GM12878 (cell line): ENCODE data around the gene SERPING1. TPM values are rescaled to one million over a fixed set of nuclear protein-coding genes. Genes with fewer than 3 reads are reported as not detected.
A peak's percentile ranks its signal among the peaks of the same experiment; 100 is the strongest.

Experiments used
- ATAC-seq: fragments of 200-7000 bp; cut with Tn5 transposase; 3 replicates; pipeline ENCODE4 v1.9.1; 2020; ENCODE audit warnings: mild to moderate bottlenecking, moderate library complexity
- BruUV-seq: library from RNA; stranded (reverse); fragments of 400-500 nt; replicated peaks from 2 replicates; lab custom pipeline; 2021; lab: Mats Ljungman, UMichigan
- CTCF ChIA-PET: fragments of 300-600 bp; sonication (Branson Sonifier 250); formaldehyde crosslinking; extraction: SDS; loops from one replicate; lab custom pipeline; 2021; ENCODE audit warnings: inconsistent platforms; lab: Yijun Ruan, JAX
- POLR2A ChIA-PET: fragments of 350-600 bp; formaldehyde crosslinking; extraction: SDS; loops from one replicate; lab custom pipeline; 2021; ENCODE audit warnings: inconsistent platforms; lab: Charles Lee
- RAD21 ChIA-PET: fragments of 300-600 bp; sonication (Branson Sonifier 250); formaldehyde crosslinking; loops from one replicate; lab custom pipeline; 2023; ENCODE audit warnings: antibody characterized with exemption; ENCODE audit not compliant: unreplicated experiment; lab: Charles Lee
- SMC1A ChIA-PET: fragments of 300-600 bp; sonication (Branson Sonifier 250); formaldehyde crosslinking; loops from one replicate; lab custom pipeline; 2023; ENCODE audit not compliant: unreplicated experiment, uncharacterized antibody; lab: Charles Lee
- DNase-seq: peaks from one replicate; pipeline ENCODE4 v3.0.0-alpha.2; 2011; ENCODE audit warnings: low read depth, low spot score
- FAIRE-seq: peaks from 3 replicates; lab custom pipeline; 2011; peaks lifted over from hg19 to GRCh38; lab: Jason Lieb, UNC
- H2AFZ ChIP-seq: 2 replicates; pipeline ENCODE4 v1.6.0; 2011; ENCODE audit warnings: low read depth, low read length, control low read depth; ENCODE audit not compliant: control insufficient read depth
- H3K27ac ChIP-seq: 2 replicates; pipeline ENCODE4 v1.5.1; 2011; ENCODE audit warnings: control low read depth; ENCODE audit not compliant: control insufficient read depth, insufficient read depth
- H3K27me3 ChIP-seq, 2 experiments: replicated peaks in 1 of 2; 2 replicates each; pipeline versions ENCODE4 v1.6.0 to v1.6.1; 2011; ENCODE audit warnings: low read length in 1 of 2; ENCODE audit not compliant: control insufficient read depth in 2 of 2, insufficient read depth in 2 of 2
- H3K36me3 ChIP-seq, 2 experiments: 2 replicates each; pipeline ENCODE4 v1.5.1; 2011; ENCODE audit warnings: low read length in 1 of 2; ENCODE audit not compliant: control insufficient read depth in 2 of 2, insufficient read depth in 2 of 2
- H3K4me1 ChIP-seq: 2 replicates; pipeline ENCODE4 v1.6.1; 2011; ENCODE audit warnings: mild to moderate bottlenecking, low read length, moderate library complexity, mixed read lengths; ENCODE audit not compliant: control insufficient read depth, insufficient read depth
- H3K4me2 ChIP-seq: 2 replicates; pipeline ENCODE4 v1.6.0; 2011; ENCODE audit warnings: control low read depth; ENCODE audit not compliant: control insufficient read depth, insufficient read depth
- H3K4me3 ChIP-seq: fragments of 200-600 bp; sonication (generic); 2 replicates; pipeline ENCODE4 v1.5.1; 2016
- H3K79me2 ChIP-seq: 2 replicates; pipeline ENCODE4 v1.6.0; 2011; ENCODE audit warnings: low read length; ENCODE audit not compliant: control insufficient read depth, insufficient read depth
- H3K9ac ChIP-seq: 2 replicates; pipeline ENCODE4 v1.8.0; 2011; ENCODE audit warnings: low read length, control low read depth, mixed read lengths; ENCODE audit not compliant: control insufficient read depth, insufficient read depth
- H3K9me3 ChIP-seq: replicated peaks from 3 replicates; pipeline ENCODE4 v1.5.1; 2011; ENCODE audit warnings: mild to moderate bottlenecking, low read length; ENCODE audit not compliant: control insufficient read depth, insufficient read depth
- H4K20me1 ChIP-seq: 2 replicates; pipeline ENCODE4 v1.6.0; 2011; ENCODE audit not compliant: control insufficient read depth, insufficient read depth
- CREB1 ChIP-seq: IDR thresholded peaks from 2 replicates; pipeline ENCODE4 v1.6.1; 2012; ENCODE audit warnings: low read depth, mild to moderate bottlenecking, inconsistent platforms
- CREM ChIP-seq: IDR thresholded peaks from 2 replicates; pipeline ENCODE4 v1.6.1; 2014; ENCODE audit warnings: antibody characterized with exemption, low read depth
- EGR1 ChIP-seq, 2 experiments: IDR thresholded peaks; 1 replicate in 1 of 2; 2 replicates in 1 of 2; pipeline ENCODE4 v1.6.1; 2011 to 2012; ENCODE audit warnings: low read depth in 2 of 2, low read length in 2 of 2, borderline replicate concordance in 1 of 2, mild to moderate bottlenecking in 1 of 2, moderate library complexity in 1 of 2
- ESRRA ChIP-seq: IDR thresholded peaks from 2 replicates; pipeline ENCODE4 v1.6.1; 2012; ENCODE audit warnings: mild to moderate bottlenecking, low read length, improper control_type of control experiment
- ETV6 ChIP-seq, 2 experiments: fragments of 450-650 bp in 1 of 2; IDR thresholded peaks in 1 of 2; conservative IDR thresholded peaks in 1 of 2; 2 replicates each; pipeline ENCODE4 v1.6.1; 2014; ENCODE audit warnings: antibody characterized with exemption in 1 of 2, borderline replicate concordance in 1 of 2, low read depth in 1 of 2, mild to moderate bottlenecking in 1 of 2, moderate library complexity in 1 of 2
- KDM1A ChIP-seq: fragments of 200-600 bp; sonication (generic); IDR thresholded peaks from 2 replicates; pipeline ENCODE4 v1.6.1; 2016; ENCODE audit warnings: borderline replicate concordance
- PML ChIP-seq: IDR thresholded peaks from 2 replicates; pipeline ENCODE4 v1.6.1; 2012; ENCODE audit warnings: low read length, inconsistent platforms
- RAD21 ChIP-seq: IDR thresholded peaks from 2 replicates; pipeline ENCODE4 v1.6.1; 2011; ENCODE audit warnings: mild to moderate bottlenecking, low read depth, low read length, moderate library complexity; ENCODE audit not compliant: insufficient read depth
- RFX5 ChIP-seq: IDR thresholded peaks from 2 replicates; pipeline ENCODE4 v1.6.1; 2011; ENCODE audit warnings: low read depth, low read length, improper control_type of control experiment
- SMARCA5 ChIP-seq: fragments of 450-650 bp; IDR thresholded peaks from 2 replicates; pipeline ENCODE4 v1.6.1; 2017; ENCODE audit warnings: mild to moderate bottlenecking
- SMC3 ChIP-seq: IDR thresholded peaks from 2 replicates; pipeline ENCODE4 v1.6.1; 2011; ENCODE audit warnings: low read length, improper control_type of control experiment, borderline replicate concordance
- SUZ12 ChIP-seq: fragments of 200-600 bp; sonication (generic); IDR thresholded peaks from one replicate; pipeline ENCODE4 v1.6.1; 2018; ENCODE audit warnings: antibody characterized with exemption, mild to moderate bottlenecking; ENCODE audit not compliant: unreplicated experiment
- ZZZ3 ChIP-seq: IDR thresholded peaks from 2 replicates; pipeline ENCODE4 v1.6.1; 2011; ENCODE audit warnings: low read depth; ENCODE audit not compliant: control insufficient read depth, insufficient read length
- WGBS: methylation state at CpG from one replicate; pipeline ENCODE4 v1.1.6; 2016; ENCODE audit warnings: low lambda C conversion rate; ENCODE audit not compliant: insufficient replicate concordance, insufficient coverage; ENCODE audit errors: missing lambda C conversion rate; 5-methylcytosine and 5-hydroxymethylcytosine counted together
- in situ Hi-C: fragments of 300-500 bp; cut with MboI; formaldehyde crosslinking; loops from 9 replicates; pipeline ENCODE4 v1.14.3; 2018; ENCODE audit warnings: mixed read lengths
- intact Hi-C: fragments of 100-400 bp; cut with micrococcal nuclease; formaldehyde crosslinking; loops from one replicate; pipeline ENCODE4 v1.14.2; 2022; ENCODE audit not compliant: unreplicated experiment
- polyA plus RNA-seq, 11 experiments: library from polyadenylated mRNA; depleted of rRNA in 4 of 11; unstranded in 6 of 11; stranded (reverse) in 5 of 11; fragments of >200 nt; fragmentation: Nextera tagmentation in 4 of 11; fragmentation: Illumina TruSeq in 1 of 11; extraction: Ambion mirVana in 4 of 11; extraction: Trizol in 1 of 11; gene quantifications; 1 replicate in 1 of 11; 2 replicates in 10 of 11; pipeline versions ENCODE4 v1.2.1 to v1.2.3, GENCODE V29; 2011 to 2016; ENCODE audit warnings: inconsistent platforms in 2 of 11, missing spikeins in 2 of 11, low read depth in 1 of 11
- total RNA-seq, 4 experiments: library from RNA; depleted of rRNA in 3 of 4; stranded (reverse); fragments of >200 nt in 3 of 4; fragmentation: Illumina TruSeq in 1 of 4; extraction: Trizol in 1 of 4; gene quantifications; 2 replicates each; pipeline versions ENCODE4 v1.2.1 to v1.2.3, GENCODE V29; 2013 to 2021
- TF ChIP-seq, protein P1 (sequence below), 3 experiments: IDR thresholded peaks in 2 of 3; conservative IDR thresholded peaks in 1 of 3; 2 replicates each; pipeline ENCODE4 v1.5.1; 2011; ENCODE audit warnings: low read depth in 3 of 3, low read length in 3 of 3, mild to moderate bottlenecking in 3 of 3, control low read depth in 2 of 3, moderate library complexity in 2 of 3, inconsistent platforms in 1 of 3, mixed read lengths in 1 of 3; ENCODE audit not compliant: control insufficient read depth in 2 of 3, insufficient read depth in 1 of 3; ENCODE audit errors: extremely low read depth in 1 of 3
- TF ChIP-seq, protein P2 (sequence below): fragments of 450-650 bp; IDR thresholded peaks from 2 replicates; pipeline ENCODE4 v1.6.1; 2017; ENCODE audit warnings: mild to moderate bottlenecking, low read depth, inconsistent platforms; ENCODE audit not compliant: poor library complexity, severe bottlenecking
- TF ChIP-seq, protein P3 (sequence below): IDR thresholded peaks from 2 replicates; pipeline ENCODE4 v1.6.1; 2012; ENCODE audit warnings: low read depth, low read length, improper control_type of control experiment

The SERPING1 gene
- total and polyA plus RNA-seq, 10 of the 15 experiments (the other 5 are each of a cell fraction or from before 2014, with no cell fraction given) = 0.24 to 1.4 TPM; not detected in 8

DNA sequence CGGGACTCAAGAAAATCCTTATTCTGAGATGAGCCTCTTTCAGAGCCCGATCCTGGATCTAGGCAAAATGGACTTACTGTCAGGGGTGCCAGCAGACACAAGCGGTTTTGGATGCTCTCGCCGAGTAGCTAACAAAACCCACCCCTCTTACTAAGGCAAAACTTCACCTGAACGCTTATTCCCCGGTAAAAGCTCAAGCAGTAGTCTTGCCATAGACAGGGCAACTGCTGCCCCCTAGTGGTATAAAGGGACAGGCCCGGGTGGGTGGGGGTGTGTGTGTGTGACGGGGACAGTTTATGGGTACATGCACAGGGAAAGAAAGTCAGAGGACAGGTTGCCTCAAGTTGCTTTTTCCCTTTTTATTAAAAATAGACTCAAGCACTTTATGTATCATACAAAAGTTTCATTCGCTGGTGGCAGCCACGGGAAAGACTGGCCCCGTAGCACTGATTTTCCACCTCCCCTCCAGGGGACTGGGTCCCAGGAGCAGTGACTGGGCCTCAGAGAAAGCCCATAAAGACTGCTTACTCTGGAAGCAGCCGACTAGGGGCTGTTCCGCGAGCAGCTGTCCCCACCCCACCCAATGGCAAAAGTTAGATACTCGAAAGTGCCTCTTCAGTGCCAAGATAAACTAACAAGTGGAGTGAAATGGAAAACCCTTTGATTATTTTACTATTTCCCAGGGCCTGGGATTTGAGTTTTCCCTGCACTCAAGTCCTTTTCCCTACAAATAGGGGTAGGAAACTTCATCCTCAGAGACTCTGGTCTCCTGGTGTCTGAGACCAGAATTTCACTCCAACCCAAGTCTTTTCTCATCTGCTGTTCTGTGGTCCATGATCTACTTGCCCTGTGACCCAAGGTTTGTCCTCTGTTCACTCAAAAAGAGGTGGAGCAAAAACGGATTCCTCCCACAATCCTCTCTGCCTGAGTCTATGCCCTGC lies 47.5 kb downstream of the SERPING1 start:
- Histone ChIP-seq H3K79me2 (no peaks in the 10 kb centered on the region), H4K20me1 (no peaks in the 10 kb centered on the region), H3K4me2 (no peak overlapping the region), H3K9ac (no peak overlapping the region), H3K4me3 (no peak overlapping the region), H3K27me3 (peaks cover 10 to 17% of the 10 kb centered on the region in 2 experiments), H2AFZ (no peak overlapping the region), H3K9me3 (no peaks in the 10 kb centered on the region), H3K4me1 (peaks cover 12% of the 10 kb centered on the region), H3K27ac (no peak overlapping the region), H3K36me3 (no peaks in the 10 kb centered on the region)
- ATAC-seq (peak; percentile 85), DNase-seq (no peak), FAIRE-seq (no peak)
- ChIA-PET RAD21 (interaction anchor here (0.6 to 3.2 kb wide), 13 partner anchors 11 to 299 kb away, joined by 3 to 34 read pairs (median 4); partner anchors contain the start of genes SLC43A1 and UBE2L6), SMC1A (interaction anchor here (0.7 to 5.8 kb wide), 18 partner anchors 10 to 302 kb away, joined by 3 to 45 read pairs (median 5); partner anchors contain the start of genes CLP1 and UBE2L6), CTCF (interaction anchor here (0.6 to 13.9 kb wide), 44 partner anchors 10 to 302 kb away, joined by 3 to 319 read pairs (median 4); partner anchors contain the start of genes CLP1, MED19, RTN4RL2 and TIMM10), POLR2A (interaction anchor here (0.5 to 1.4 kb wide), 4 partner anchors 11 to 118 kb away, joined by 3 to 8 read pairs (median 5); partner anchors contain the start of gene UBE2L6)
- intact Hi-C loops = loop anchor here (2.0 kb wide), 1 partner anchor 152 kb away; no protein-coding TSS in a partner anchor
- TF ChIP-seq PML (0 out of 2 replicates have a peak, but pooled peaks have one; percentile 4), EGR1 (IDR thresholded peaks at IDR 0.05; ENCODE audit: borderline replicate concordance in 1 of 2, low read depth in 2 of 2, low read length in 2 of 2) (peak in 1 of 2 experiments; percentile 50; a peak in 1 of 3 replicates), SUZ12 (no peak), ETV6 (conservative IDR thresholded peaks at IDR 0.05 in 1 of 2, IDR thresholded peaks at IDR 0.05 in 1 of 2; ENCODE audit: borderline replicate concordance in 1 of 2, low read depth in 1 of 2) (no peak), RFX5 (no peak), ESRRA (no peak), CREM (0 out of 2 replicates have a peak, but pooled peaks have one; percentile 20), ZZZ3 (no peak), SMARCA5 (peak; percentile 23; the same call in 1 of the 2 replicates), RAD21 (peak; percentile 93), CREB1 (peak; percentile 49; the same call in 1 of the 2 replicates), KDM1A (no peak), SMC3 (peak; percentile 53; the same call in 1 of the 2 replicates)
- TF ChIP-seq, protein P1, sequence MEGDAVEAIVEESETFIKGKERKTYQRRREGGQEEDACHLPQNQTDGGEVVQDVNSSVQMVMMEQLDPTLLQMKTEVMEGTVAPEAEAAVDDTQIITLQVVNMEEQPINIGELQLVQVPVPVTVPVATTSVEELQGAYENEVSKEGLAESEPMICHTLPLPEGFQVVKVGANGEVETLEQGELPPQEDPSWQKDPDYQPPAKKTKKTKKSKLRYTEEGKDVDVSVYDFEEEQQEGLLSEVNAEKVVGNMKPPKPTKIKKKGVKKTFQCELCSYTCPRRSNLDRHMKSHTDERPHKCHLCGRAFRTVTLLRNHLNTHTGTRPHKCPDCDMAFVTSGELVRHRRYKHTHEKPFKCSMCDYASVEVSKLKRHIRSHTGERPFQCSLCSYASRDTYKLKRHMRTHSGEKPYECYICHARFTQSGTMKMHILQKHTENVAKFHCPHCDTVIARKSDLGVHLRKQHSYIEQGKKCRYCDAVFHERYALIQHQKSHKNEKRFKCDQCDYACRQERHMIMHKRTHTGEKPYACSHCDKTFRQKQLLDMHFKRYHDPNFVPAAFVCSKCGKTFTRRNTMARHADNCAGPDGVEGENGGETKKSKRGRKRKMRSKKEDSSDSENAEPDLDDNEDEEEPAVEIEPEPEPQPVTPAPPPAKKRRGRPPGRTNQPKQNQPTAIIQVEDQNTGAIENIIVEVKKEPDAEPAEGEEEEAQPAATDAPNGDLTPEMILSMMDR (IDR thresholded peaks at IDR 0.05 in 2 of 3, conservative IDR thresholded peaks at IDR 0.05 in 1 of 3; ENCODE audit: control insufficient read depth in 2 of 3, extremely low read depth in 1 of 3, insufficient read depth in 1 of 3, low read depth in 3 of 3, low read length in 3 of 3) = peak; percentile 73 to 85 (median 85)
- TF ChIP-seq, protein P2, sequence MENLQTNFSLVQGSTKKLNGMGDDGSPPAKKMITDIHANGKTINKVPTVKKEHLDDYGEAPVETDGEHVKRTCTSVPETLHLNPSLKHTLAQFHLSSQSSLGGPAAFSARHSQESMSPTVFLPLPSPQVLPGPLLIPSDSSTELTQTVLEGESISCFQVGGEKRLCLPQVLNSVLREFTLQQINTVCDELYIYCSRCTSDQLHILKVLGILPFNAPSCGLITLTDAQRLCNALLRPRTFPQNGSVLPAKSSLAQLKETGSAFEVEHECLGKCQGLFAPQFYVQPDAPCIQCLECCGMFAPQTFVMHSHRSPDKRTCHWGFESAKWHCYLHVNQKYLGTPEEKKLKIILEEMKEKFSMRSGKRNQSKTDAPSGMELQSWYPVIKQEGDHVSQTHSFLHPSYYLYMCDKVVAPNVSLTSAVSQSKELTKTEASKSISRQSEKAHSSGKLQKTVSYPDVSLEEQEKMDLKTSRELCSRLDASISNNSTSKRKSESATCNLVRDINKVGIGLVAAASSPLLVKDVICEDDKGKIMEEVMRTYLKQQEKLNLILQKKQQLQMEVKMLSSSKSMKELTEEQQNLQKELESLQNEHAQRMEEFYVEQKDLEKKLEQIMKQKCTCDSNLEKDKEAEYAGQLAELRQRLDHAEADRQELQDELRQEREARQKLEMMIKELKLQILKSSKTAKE = peak; percentile 26
- TF ChIP-seq, protein P3, sequence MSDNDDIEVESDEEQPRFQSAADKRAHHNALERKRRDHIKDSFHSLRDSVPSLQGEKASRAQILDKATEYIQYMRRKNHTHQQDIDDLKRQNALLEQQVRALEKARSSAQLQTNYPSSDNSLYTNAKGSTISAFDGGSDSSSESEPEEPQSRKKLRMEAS = no peak
- in situ Hi-C loops = loop anchor here (5.0 kb wide), 3 partner anchors 78 to 298 kb away; partner anchors contain the start of gene UBE2L6
- 18% methylated on average over 17 of the region's 17 CpGs for WGBS
- no TSS peak for BruUV-seq
